GM12864 (cell line): Measurements from ENCODE around the gene HOXB13.

ENCODE experiments used
- DNase-seq: peaks from one replicate; pipeline ENCODE4 v3.0.0-alpha.2; 2011; ENCODE audit warnings: low read depth
- H3K4me3 ChIP-seq: 2 replicates; pipeline ENCODE4 v1.5.1; 2011; ENCODE audit warnings: mild to moderate bottlenecking, low read depth, low read length, control low read depth
- TF ChIP-seq, protein P1 (sequence below): IDR thresholded peaks from 2 replicates; pipeline ENCODE4 v1.5.1; 2011; ENCODE audit warnings: low read depth, mild to moderate bottlenecking, moderate library complexity, low read length, control low read depth, inconsistent platforms; ENCODE audit errors: missing control alignments

Gene HOXB13

DNA sequence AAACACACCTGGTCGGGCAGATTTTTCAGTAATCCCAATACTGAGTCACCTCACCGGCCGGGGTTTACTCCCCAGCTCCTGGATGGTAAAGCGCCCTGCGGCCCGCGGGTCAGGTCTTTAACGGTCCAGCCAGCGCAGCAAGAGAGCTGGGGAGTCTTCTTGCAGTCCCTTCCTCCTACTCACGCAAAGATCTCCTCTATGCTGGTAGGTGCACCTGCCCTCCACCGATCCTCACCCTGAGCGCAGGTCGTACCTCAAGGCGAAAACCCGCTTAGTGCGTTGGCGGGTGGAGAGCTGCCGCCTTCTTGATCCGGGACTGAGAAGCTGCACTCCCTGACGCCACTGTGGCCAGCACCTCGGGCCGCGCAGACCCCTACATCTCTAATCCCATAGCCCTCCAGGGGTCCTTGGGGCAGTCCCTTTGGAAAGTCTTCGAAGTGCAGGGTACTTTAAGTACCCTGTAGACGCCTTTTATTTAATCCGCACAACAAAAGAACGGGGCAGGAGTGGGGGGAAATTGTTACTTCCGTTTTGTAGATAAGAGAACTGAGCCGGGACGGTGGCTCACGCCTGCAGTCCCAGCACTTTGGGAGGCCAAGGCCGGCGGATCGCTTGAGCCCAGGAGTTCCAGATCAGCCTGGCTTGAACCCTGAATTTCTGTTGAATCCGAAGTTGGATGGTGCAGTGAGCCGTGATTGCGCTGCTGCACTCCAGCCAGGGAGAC, 10.4 kb upstream of the HOXB13 start:
- H3K4me3 ChIP-seq = no peak overlapping the region
- TF ChIP-seq, protein P1, sequence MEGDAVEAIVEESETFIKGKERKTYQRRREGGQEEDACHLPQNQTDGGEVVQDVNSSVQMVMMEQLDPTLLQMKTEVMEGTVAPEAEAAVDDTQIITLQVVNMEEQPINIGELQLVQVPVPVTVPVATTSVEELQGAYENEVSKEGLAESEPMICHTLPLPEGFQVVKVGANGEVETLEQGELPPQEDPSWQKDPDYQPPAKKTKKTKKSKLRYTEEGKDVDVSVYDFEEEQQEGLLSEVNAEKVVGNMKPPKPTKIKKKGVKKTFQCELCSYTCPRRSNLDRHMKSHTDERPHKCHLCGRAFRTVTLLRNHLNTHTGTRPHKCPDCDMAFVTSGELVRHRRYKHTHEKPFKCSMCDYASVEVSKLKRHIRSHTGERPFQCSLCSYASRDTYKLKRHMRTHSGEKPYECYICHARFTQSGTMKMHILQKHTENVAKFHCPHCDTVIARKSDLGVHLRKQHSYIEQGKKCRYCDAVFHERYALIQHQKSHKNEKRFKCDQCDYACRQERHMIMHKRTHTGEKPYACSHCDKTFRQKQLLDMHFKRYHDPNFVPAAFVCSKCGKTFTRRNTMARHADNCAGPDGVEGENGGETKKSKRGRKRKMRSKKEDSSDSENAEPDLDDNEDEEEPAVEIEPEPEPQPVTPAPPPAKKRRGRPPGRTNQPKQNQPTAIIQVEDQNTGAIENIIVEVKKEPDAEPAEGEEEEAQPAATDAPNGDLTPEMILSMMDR = no peak
- DNase-seq = no peak

DNA sequence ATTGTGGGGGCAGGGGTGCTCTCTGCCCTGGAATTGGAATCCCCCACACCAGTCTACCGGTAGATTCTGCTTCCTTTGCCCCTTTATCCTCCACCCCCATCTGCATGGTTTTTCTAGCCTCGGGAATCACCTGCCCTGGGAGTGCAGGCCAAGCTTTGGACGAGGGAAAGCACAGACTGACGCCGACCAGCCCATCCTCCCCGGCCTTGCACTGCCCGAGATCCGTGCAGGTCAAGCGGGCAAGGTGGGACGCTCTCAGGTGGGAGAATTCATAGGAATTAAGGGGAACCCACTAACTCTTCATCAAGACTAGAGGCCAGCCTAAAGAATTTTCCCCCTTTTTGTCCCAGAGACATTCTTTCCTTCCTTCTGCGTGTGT, 9.9 kb upstream of the HOXB13 start:
- H3K4me3 ChIP-seq = no peak overlapping the region
- no peak for DNase-seq
- TF ChIP-seq, protein P1 = no peak

DNA sequence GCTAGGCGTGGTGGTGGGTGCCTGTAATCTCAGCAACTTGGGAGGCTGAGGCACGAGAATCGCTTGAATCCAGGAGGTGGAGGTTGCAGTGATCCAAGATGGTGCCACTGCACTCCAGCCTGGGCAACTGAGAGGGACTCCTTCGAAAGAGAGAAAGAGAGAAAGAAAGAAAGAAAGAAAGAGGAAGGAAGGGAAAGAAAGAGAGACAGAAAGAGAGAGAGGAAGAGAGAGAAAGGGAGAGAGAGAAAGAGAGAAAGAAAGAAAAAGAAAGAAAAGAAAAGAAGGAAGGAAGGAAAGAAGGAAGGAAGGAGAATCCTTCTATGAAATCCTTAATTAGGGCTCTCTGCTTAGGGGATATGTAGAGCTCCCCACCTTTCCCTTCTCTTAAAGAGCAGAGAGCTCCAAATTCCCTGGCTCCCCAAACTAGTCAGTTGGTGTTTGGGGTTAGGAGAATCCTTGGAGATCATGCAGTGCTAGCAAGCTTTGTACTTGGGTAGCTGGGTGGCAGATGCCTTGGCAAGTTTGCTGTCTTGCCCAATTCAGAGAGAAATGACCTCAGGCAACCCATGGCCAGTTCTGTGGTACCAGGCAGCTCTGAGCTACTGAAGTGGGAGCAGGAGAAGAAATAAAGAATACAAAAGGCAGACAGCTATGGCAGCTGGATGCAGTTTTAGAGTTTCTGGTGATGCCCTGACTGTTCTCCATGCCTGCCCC, 8.9 kb upstream of the HOXB13 start:
- TF ChIP-seq, protein P1 = no peak
- DNase-seq = no peak
- no peak overlapping the region for H3K4me3 ChIP-seq

DNA sequence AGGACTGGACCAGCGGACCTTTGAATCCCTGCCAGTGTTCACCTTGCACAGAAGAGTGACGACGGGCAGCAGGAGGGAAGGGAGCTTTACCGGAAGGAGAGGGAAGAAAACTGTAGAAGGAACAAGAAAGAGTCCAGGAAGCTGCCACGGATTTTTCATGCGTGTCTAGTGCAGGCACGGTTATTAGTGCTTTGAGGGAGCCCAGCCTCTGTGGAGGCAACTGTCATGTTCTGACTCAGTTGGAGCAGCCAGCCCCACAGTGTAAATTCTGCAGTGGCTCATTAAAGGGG, 6.5 kb upstream of the HOXB13 start:
- DNase-seq = no peak
- no peak overlapping the region for H3K4me3 ChIP-seq
- TF ChIP-seq, protein P1 = no peak

- no peak for DNase-seq
- H3K4me3 ChIP-seq = no peak overlapping the region
- TF ChIP-seq, protein P1 = no peak
These were observed 5.9 kb upstream of the HOXB13 start for GRCh38 chr17:48734333-48735061.

GRCh38 chr17:48733632-48734328, 5.2 kb upstream of the HOXB13 start:
- DNase-seq = no peak

More at GRCh38 chr17:48733632-48734328, 5.2 kb upstream of the HOXB13 start:
- TF ChIP-seq, protein P1 = no peak
- no peak overlapping the region for H3K4me3 ChIP-seq
